Measurements from ENCODE around the gene FAM177B. TPM values are rescaled to one million over a fixed set of nuclear protein-coding genes. Genes with fewer than 3 reads are reported as not detected.

Gene FAM177B
- total RNA-seq, 4 donors from 2014 or later: 4.0 to 13.9 TPM; not detected in 2

GRCh38 chr1:222728746-222729145 lies 8.3 kb upstream of the FAM177B start:
- in situ Hi-C loops (cut with MboI; ENCODE audit: low pct_ligation_motif_present in 1 of 4, low pct_unique_long_range_greater_than_20kb in 1 of 4, low sequenced_read_pairs in 3 of 4): no loop called here
- Histone ChIP-seq H3K27me3 (no peaks in the 10 kb centered on the region), H3K36me3 (peaks cover 0 to 96% (median 46%) of the 10 kb centered on the region in 4 donors), H3K9me3 (no peaks in the 10 kb centered on the region), H3K27ac (no peak overlapping the region), H3K4me3 (no peak overlapping the region), H3K4me1 (no peaks in the 10 kb centered on the region)
- no peak for DNase-seq
- TF ChIP-seq EP300 (IDR thresholded peaks at IDR 0.05; ENCODE audit: low read depth) (no peak), CTCF (IDR thresholded peaks at IDR 0.05) (no peak), POLR2A (IDR thresholded peaks at IDR 0.05) (no peak), POLR2AphosphoS5 (IDR thresholded peaks at IDR 0.05) (no peak)
- WGBS, 2 donors (ENCODE audit: low coverage in 1 of 2): 78 to 83% methylated on average over 1 of the region's 1 CpG
- intact Hi-C loops (cut with DNase I; ENCODE audit: low total_unique reads): no loop called here

GRCh38 chr1:222730866-222731265 lies 6.1 kb upstream of the FAM177B start:
- Histone ChIP-seq H3K36me3 (peaks cover 0 to 91% (median 41%) of the 10 kb centered on the region in 4 donors), H3K27me3 (no peaks in the 10 kb centered on the region), H3K27ac (no peak overlapping the region), H3K4me3 (no peak overlapping the region), H3K4me1 (no peaks in the 10 kb centered on the region), H3K9me3 (no peaks in the 10 kb centered on the region)
- in situ Hi-C loops (cut with MboI; ENCODE audit: low pct_ligation_motif_present in 1 of 4, low pct_unique_long_range_greater_than_20kb in 1 of 4, low sequenced_read_pairs in 3 of 4) (no loop called here), intact Hi-C loops (cut with DNase I; ENCODE audit: low total_unique reads) (no loop called here)
- WGBS, 2 donors (ENCODE audit: low coverage in 1 of 2): 90 to 100% methylated on average over 1 of the region's 1 CpG
- TF ChIP-seq POLR2AphosphoS5 (IDR thresholded peaks at IDR 0.05) (no peak), CTCF (IDR thresholded peaks at IDR 0.05) (no peak), EP300 (IDR thresholded peaks at IDR 0.05; ENCODE audit: low read depth) (no peak), POLR2A (IDR thresholded peaks at IDR 0.05) (no peak)
- no peak for DNase-seq

- WGBS, 2 donors (ENCODE audit: low coverage in 1 of 2): 68 to 94% methylated on average over 2 to 3 of the region's 3 CpGs
- Histone ChIP-seq H3K4me1 (no peaks in the 10 kb centered on the region), H3K27ac (peak overlapping the region in 2 of 4 donors; percentile 16 to 26), H3K9me3 (no peaks in the 10 kb centered on the region), H3K27me3 (no peaks in the 10 kb centered on the region), H3K4me3 (no peak overlapping the region), H3K36me3 (peaks cover 0 to 75% (median 34%) of the 10 kb centered on the region in 4 donors)
- DNase-seq: no peak
- intact Hi-C loops (cut with DNase I; ENCODE audit: low total_unique reads) (no loop called here), in situ Hi-C loops (cut with MboI; ENCODE audit: low pct_ligation_motif_present in 1 of 4, low pct_unique_long_range_greater_than_20kb in 1 of 4, low sequenced_read_pairs in 3 of 4) (no loop called here)
- TF ChIP-seq POLR2A (IDR thresholded peaks at IDR 0.05) (no peak), EP300 (IDR thresholded peaks at IDR 0.05; ENCODE audit: low read depth) (no peak), CTCF (IDR thresholded peaks at IDR 0.05) (no peak), POLR2AphosphoS5 (IDR thresholded peaks at IDR 0.05) (no peak)
These were observed 4.5 kb upstream of the FAM177B start for GRCh38 chr1:222732216-222733159.

- intact Hi-C loops (cut with DNase I; ENCODE audit: low total_unique reads) (loop anchor here (1.0 kb wide), 1 partner anchor 60 kb away; no protein-coding TSS in a partner anchor), in situ Hi-C loops (cut with MboI; ENCODE audit: low pct_ligation_motif_present in 1 of 4, low pct_unique_long_range_greater_than_20kb in 1 of 4, low sequenced_read_pairs in 3 of 4) (no loop called here)
- WGBS, 2 donors (ENCODE audit: low coverage in 1 of 2): 67 to 71% methylated on average over 1 of the region's 1 CpG
- Histone ChIP-seq H3K36me3 (peaks cover 0 to 52% (median 25%) of the 10 kb centered on the region in 4 donors), H3K4me1 (peaks cover 0 to 8% (median 2%) of the 10 kb centered on the region in 4 donors), H3K4me3 (no peak overlapping the region), H3K27me3 (no peaks in the 10 kb centered on the region), H3K9me3 (no peaks in the 10 kb centered on the region), H3K27ac (no peak overlapping the region)
- TF ChIP-seq EP300 (IDR thresholded peaks at IDR 0.05; ENCODE audit: low read depth) (no peak), POLR2AphosphoS5 (IDR thresholded peaks at IDR 0.05) (no peak), POLR2A (IDR thresholded peaks at IDR 0.05) (no peak), CTCF (IDR thresholded peaks at IDR 0.05) (no peak)
- no peak for DNase-seq
These were observed 2.3 kb upstream of the FAM177B start for GRCh38 chr1:222734740-222735139.
